ENCODE measurements around the gene IQCF6.

The IQCF6 gene

GRCh38 chr3:51779137-51779536 is at the start of gene IQCF6:
IQCF6 (minus strand) TSS chr3:51779237; CDS start chr3:51779224, 13 bp downstream.
- H3K9me3 ChIP-seq (ENCODE audit: control insufficient read depth in 1 of 2, low read length in 2 of 2), result no peaks in the 10 kb centered on the region
- no peaks in the 10 kb centered on the region for H3K4me1 ChIP-seq (ENCODE audit: control insufficient read depth in 1 of 2, insufficient read depth in 2 of 2, low read length in 2 of 2)
- no peak within 1 kb of the TSS for H3K9ac ChIP-seq (ENCODE audit: low read depth in 1 of 2, low read length in 2 of 2)
- no peak within 1 kb of the TSS for H3K4me3 ChIP-seq (ENCODE audit: low read depth in 1 of 2, low read length in 2 of 2)
- H3K27me3 ChIP-seq (ENCODE audit: control insufficient read depth in 1 of 2, insufficient read depth in 2 of 2, low read length in 2 of 2), result no peaks in the 10 kb centered on the region
- no peak within 1 kb of the TSS for H3K27ac ChIP-seq (ENCODE audit: low read depth, low read length)
- no peaks in the 10 kb centered on the region for H3K36me3 ChIP-seq (ENCODE audit: control insufficient read depth in 1 of 2, insufficient read depth in 2 of 2, low read length in 2 of 2)

- H3K27me3 ChIP-seq (ENCODE audit: control insufficient read depth in 1 of 2, insufficient read depth in 2 of 2, low read length in 2 of 2), result no peaks in the 10 kb centered on the region
- no peak overlapping the region for H3K27ac ChIP-seq (ENCODE audit: low read depth, low read length)
- H3K9me3 ChIP-seq (ENCODE audit: control insufficient read depth in 1 of 2, low read length in 2 of 2), result peaks cover 0 to 6% of the 10 kb centered on the region in 2 donors
- H3K4me3 ChIP-seq (ENCODE audit: low read depth in 1 of 2, low read length in 2 of 2), result no peak overlapping the region
- H3K36me3 ChIP-seq (ENCODE audit: control insufficient read depth in 1 of 2, insufficient read depth in 2 of 2, low read length in 2 of 2), result no peaks in the 10 kb centered on the region
- no peaks in the 10 kb centered on the region for H3K4me1 ChIP-seq (ENCODE audit: control insufficient read depth in 1 of 2, insufficient read depth in 2 of 2, low read length in 2 of 2)
- no peak overlapping the region for H3K9ac ChIP-seq (ENCODE audit: low read depth in 1 of 2, low read length in 2 of 2)
Observed at GRCh38 chr3:51828297-51828696, 49.3 kb upstream of the IQCF6 start.

GRCh38 chr3:51819709-51820406 is 40.8 kb upstream of the IQCF6 start:
- Histone ChIP-seq H3K4me1 (ENCODE audit: control insufficient read depth in 1 of 2, insufficient read depth in 2 of 2, low read length in 2 of 2) (no peaks in the 10 kb centered on the region), H3K36me3 (ENCODE audit: control insufficient read depth in 1 of 2, insufficient read depth in 2 of 2, low read length in 2 of 2) (no peaks in the 10 kb centered on the region), H3K4me3 (ENCODE audit: low read depth in 1 of 2, low read length in 2 of 2) (no peak overlapping the region), H3K27me3 (ENCODE audit: control insufficient read depth in 1 of 2, insufficient read depth in 2 of 2, low read length in 2 of 2) (peaks cover 5 to 6% of the 10 kb centered on the region in 2 donors), H3K27ac (ENCODE audit: low read depth, low read length) (no peak overlapping the region), H3K9ac (ENCODE audit: low read depth in 1 of 2, low read length in 2 of 2) (no peak overlapping the region), H3K9me3 (ENCODE audit: control insufficient read depth in 1 of 2, low read length in 2 of 2) (no peaks in the 10 kb centered on the region)

DNA sequence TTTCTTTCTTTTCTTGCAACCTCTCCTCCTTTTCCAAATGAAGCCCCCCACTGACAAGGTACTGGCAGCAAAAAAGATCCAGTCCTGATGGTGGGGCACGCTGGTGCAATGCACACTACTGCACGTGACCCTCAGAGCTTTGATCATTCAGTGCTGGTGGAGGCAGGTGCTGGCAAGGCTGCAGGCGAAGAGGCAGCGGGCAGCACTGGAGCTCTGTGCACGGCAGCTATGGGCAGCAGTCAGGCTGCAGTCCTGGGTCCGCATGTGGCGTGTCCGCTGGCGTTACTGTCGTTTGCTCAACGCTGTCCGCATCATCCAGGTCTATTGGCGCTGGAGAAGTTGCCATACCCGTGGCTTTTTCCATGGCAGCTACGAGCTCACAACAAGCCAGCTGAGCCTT is 40.1 kb upstream of the IQCF6 start:
- Histone ChIP-seq H3K4me3 (ENCODE audit: low read depth in 1 of 2, low read length in 2 of 2) (no peak overlapping the region), H3K36me3 (ENCODE audit: control insufficient read depth in 1 of 2, insufficient read depth in 2 of 2, low read length in 2 of 2) (no peaks in the 10 kb centered on the region), H3K9ac (ENCODE audit: low read depth in 1 of 2, low read length in 2 of 2) (no peak overlapping the region), H3K4me1 (ENCODE audit: control insufficient read depth in 1 of 2, insufficient read depth in 2 of 2, low read length in 2 of 2) (no peaks in the 10 kb centered on the region), H3K27me3 (ENCODE audit: control insufficient read depth in 1 of 2, insufficient read depth in 2 of 2, low read length in 2 of 2) (peaks cover 5 to 6% of the 10 kb centered on the region in 2 donors), H3K9me3 (ENCODE audit: control insufficient read depth in 1 of 2, low read length in 2 of 2) (no peaks in the 10 kb centered on the region), H3K27ac (ENCODE audit: low read depth, low read length) (no peak overlapping the region)

DNA sequence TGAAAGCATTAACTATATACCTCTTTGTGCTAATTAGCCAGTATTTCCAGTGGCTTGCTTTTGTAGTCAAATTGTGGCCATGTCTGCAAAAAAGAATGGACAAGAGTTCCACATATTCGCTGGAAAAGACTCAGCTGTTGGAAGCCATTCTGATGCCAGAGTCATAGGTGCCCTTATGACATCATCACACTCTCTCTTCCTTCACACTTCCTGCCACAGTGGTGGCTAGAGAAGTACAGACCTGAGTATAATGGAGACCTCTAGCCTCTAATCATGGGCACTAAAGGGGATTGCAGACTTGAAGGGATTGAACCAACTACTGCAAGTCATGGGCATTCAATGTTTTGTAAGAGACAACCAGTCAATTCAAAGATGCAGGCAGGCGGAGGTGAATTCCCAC is 38.3 kb upstream of the IQCF6 start:
- Histone ChIP-seq H3K4me1 (ENCODE audit: control insufficient read depth in 1 of 2, insufficient read depth in 2 of 2, low read length in 2 of 2) (no peaks in the 10 kb centered on the region), H3K27me3 (ENCODE audit: control insufficient read depth in 1 of 2, insufficient read depth in 2 of 2, low read length in 2 of 2) (peaks cover 5 to 6% of the 10 kb centered on the region in 2 donors), H3K4me3 (ENCODE audit: low read depth in 1 of 2, low read length in 2 of 2) (no peak overlapping the region), H3K27ac (ENCODE audit: low read depth, low read length) (no peak overlapping the region), H3K9me3 (ENCODE audit: control insufficient read depth in 1 of 2, low read length in 2 of 2) (no peaks in the 10 kb centered on the region), H3K9ac (ENCODE audit: low read depth in 1 of 2, low read length in 2 of 2) (no peak overlapping the region), H3K36me3 (ENCODE audit: control insufficient read depth in 1 of 2, insufficient read depth in 2 of 2, low read length in 2 of 2) (no peaks in the 10 kb centered on the region)

DNA sequence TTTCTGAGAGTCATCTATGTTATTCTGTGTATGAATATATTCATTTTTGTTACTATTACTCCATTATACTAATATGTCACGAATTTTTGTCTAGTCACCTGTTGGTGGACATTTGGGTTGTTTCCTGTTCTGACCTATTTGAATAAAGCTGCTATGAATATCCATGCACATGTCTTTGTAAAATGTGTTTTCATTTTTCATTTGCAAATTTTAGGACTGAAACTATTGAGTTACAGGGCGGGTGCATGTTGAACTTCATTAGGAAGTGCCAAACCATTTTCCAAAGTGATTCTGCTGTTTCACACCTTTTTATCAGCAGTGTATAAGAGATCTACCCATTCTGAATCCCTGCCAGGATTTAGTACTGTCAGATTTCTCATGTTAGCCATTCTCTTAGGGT is 37.7 kb upstream of the IQCF6 start:
- Histone ChIP-seq H3K9me3 (ENCODE audit: control insufficient read depth in 1 of 2, low read length in 2 of 2) (no peaks in the 10 kb centered on the region), H3K27ac (ENCODE audit: low read depth, low read length) (no peak overlapping the region), H3K36me3 (ENCODE audit: control insufficient read depth in 1 of 2, insufficient read depth in 2 of 2, low read length in 2 of 2) (no peaks in the 10 kb centered on the region), H3K27me3 (ENCODE audit: control insufficient read depth in 1 of 2, insufficient read depth in 2 of 2, low read length in 2 of 2) (peaks cover 5 to 6% of the 10 kb centered on the region in 2 donors), H3K9ac (ENCODE audit: low read depth in 1 of 2, low read length in 2 of 2) (no peak overlapping the region), H3K4me1 (ENCODE audit: control insufficient read depth in 1 of 2, insufficient read depth in 2 of 2, low read length in 2 of 2) (no peaks in the 10 kb centered on the region), H3K4me3 (ENCODE audit: low read depth in 1 of 2, low read length in 2 of 2) (no peak overlapping the region)

DNA sequence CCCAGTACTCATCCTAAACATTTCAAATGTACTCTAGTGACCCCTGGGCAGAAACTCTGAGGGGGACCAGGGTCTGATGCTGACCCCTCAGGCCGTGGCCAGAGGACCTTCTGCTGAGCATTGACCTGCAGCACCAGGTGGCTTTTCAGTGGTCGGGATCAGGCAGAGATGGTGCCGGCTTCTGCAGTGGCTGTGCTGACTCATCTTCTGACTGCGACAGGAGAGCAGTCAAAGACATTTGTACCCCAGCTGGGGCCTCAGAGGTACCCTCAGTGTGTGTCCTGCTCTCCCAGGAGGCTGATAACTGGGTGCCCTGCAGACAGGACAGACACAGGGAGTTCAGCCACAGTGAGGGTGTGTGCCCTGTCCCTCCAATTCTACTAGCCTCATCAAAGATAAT is 36.6 kb upstream of the IQCF6 start:
- Histone ChIP-seq H3K9me3 (ENCODE audit: control insufficient read depth in 1 of 2, low read length in 2 of 2) (no peaks in the 10 kb centered on the region), H3K9ac (ENCODE audit: low read depth in 1 of 2, low read length in 2 of 2) (no peak overlapping the region), H3K27ac (ENCODE audit: low read depth, low read length) (no peak overlapping the region), H3K27me3 (ENCODE audit: control insufficient read depth in 1 of 2, insufficient read depth in 2 of 2, low read length in 2 of 2) (peaks cover 3 to 5% of the 10 kb centered on the region in 2 donors), H3K36me3 (ENCODE audit: control insufficient read depth in 1 of 2, insufficient read depth in 2 of 2, low read length in 2 of 2) (no peaks in the 10 kb centered on the region), H3K4me3 (ENCODE audit: low read depth in 1 of 2, low read length in 2 of 2) (no peak overlapping the region), H3K4me1 (ENCODE audit: control insufficient read depth in 1 of 2, insufficient read depth in 2 of 2, low read length in 2 of 2) (no peaks in the 10 kb centered on the region)

DNA sequence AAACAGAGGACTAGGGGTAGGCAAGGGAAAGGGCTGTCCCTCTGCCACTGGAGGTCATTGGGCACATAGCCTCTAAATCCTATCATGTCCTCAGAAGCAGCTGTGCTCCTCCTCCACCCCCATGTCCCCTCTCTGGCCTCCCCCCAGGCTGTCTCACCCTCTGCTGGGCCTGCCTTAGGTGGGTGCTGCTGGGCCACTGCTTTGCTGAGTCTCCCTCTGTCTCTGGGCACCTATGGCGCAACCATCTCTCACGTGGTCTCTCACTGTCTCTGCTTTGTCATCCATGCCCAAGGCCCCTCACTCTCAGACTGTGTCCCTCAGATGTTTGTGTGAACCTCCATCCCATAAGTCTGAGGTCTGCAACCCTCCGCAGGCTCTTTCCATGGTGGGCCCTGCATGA is 35.0 kb upstream of the IQCF6 start:
- H3K4me3 ChIP-seq (ENCODE audit: low read depth in 1 of 2, low read length in 2 of 2), result no peak overlapping the region
- H3K36me3 ChIP-seq (ENCODE audit: control insufficient read depth in 1 of 2, insufficient read depth in 2 of 2, low read length in 2 of 2), result no peaks in the 10 kb centered on the region
- no peak overlapping the region for H3K9ac ChIP-seq (ENCODE audit: low read depth in 1 of 2, low read length in 2 of 2)
- H3K27ac ChIP-seq (ENCODE audit: low read depth, low read length), result no peak overlapping the region
- peaks cover 2 to 5% of the 10 kb centered on the region in 2 donors for H3K27me3 ChIP-seq (ENCODE audit: control insufficient read depth in 1 of 2, insufficient read depth in 2 of 2, low read length in 2 of 2)
- no peaks in the 10 kb centered on the region for H3K4me1 ChIP-seq (ENCODE audit: control insufficient read depth in 1 of 2, insufficient read depth in 2 of 2, low read length in 2 of 2)
- no peaks in the 10 kb centered on the region for H3K9me3 ChIP-seq (ENCODE audit: control insufficient read depth in 1 of 2, low read length in 2 of 2)

- Histone ChIP-seq H3K36me3 (ENCODE audit: control insufficient read depth in 1 of 2, insufficient read depth in 2 of 2, low read length in 2 of 2) (no peaks in the 10 kb centered on the region), H3K27ac (ENCODE audit: low read depth, low read length) (no peak overlapping the region), H3K4me3 (ENCODE audit: low read depth in 1 of 2, low read length in 2 of 2) (no peak overlapping the region), H3K27me3 (ENCODE audit: control insufficient read depth in 1 of 2, insufficient read depth in 2 of 2, low read length in 2 of 2) (peaks cover 2 to 5% of the 10 kb centered on the region in 2 donors), H3K4me1 (ENCODE audit: control insufficient read depth in 1 of 2, insufficient read depth in 2 of 2, low read length in 2 of 2) (no peaks in the 10 kb centered on the region), H3K9ac (ENCODE audit: low read depth in 1 of 2, low read length in 2 of 2) (no peak overlapping the region), H3K9me3 (ENCODE audit: control insufficient read depth in 1 of 2, low read length in 2 of 2) (no peaks in the 10 kb centered on the region)
Observed at GRCh38 chr3:51813539-51813938, 34.5 kb upstream of the IQCF6 start.

DNA sequence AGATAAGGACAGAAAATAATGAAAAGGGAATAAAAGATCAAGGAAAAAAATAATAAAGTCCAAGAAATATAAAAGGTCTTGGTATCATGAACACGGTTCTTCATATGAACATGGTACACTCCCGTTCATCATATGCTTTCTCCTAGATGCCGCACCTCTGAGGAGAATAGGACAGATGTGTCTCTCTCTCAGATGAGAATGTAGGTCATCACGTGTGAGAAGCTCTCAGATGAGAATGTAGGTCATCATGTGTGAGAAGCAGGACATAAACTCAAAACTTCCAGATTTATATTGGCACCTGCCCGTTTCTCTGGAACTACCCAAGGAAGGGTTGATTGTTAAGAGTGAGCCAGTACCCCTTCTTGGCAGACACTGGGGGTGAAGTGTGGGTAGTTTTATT is 29.9 kb upstream of the IQCF6 start:
- Histone ChIP-seq H3K27me3 (ENCODE audit: control insufficient read depth in 1 of 2, insufficient read depth in 2 of 2, low read length in 2 of 2) (no peaks in the 10 kb centered on the region), H3K9ac (ENCODE audit: low read depth in 1 of 2, low read length in 2 of 2) (no peak overlapping the region), H3K9me3 (ENCODE audit: control insufficient read depth in 1 of 2, low read length in 2 of 2) (no peaks in the 10 kb centered on the region), H3K36me3 (ENCODE audit: control insufficient read depth in 1 of 2, insufficient read depth in 2 of 2, low read length in 2 of 2) (no peaks in the 10 kb centered on the region), H3K4me1 (ENCODE audit: control insufficient read depth in 1 of 2, insufficient read depth in 2 of 2, low read length in 2 of 2) (no peaks in the 10 kb centered on the region), H3K27ac (ENCODE audit: low read depth, low read length) (no peak overlapping the region), H3K4me3 (ENCODE audit: low read depth in 1 of 2, low read length in 2 of 2) (no peak overlapping the region)

Measured in duodenal mucosa (tissue), 2 donors.